ENCODE results near the gene SIAH1.
"Not testable (repeated sequence)": the region's sequence is repeated elsewhere in the genome, so short reads cannot be mapped to it uniquely, and the experiment has no call there.

The SIAH1 gene

GRCh38 chr16:48365025-48365600, 20.1 kb downstream of the SIAH1 start:
- Histone ChIP-seq H3K27ac (ENCODE audit: low read depth, low read length) (peak overlapping the region; percentile 93), H3K36me3 (ENCODE audit: insufficient read depth, low read length) (peaks cover 10% of the 10 kb centered on the region; the same call in 1 of the 2 replicates), H3K79me2 (ENCODE audit: control insufficient read depth, insufficient read depth, low read length, unreplicated experiment) (peaks cover 81% of the 10 kb centered on the region), H3K4me1 (ENCODE audit: control insufficient read depth, insufficient read depth, low read length, unreplicated experiment) (peaks cover 26% of the 10 kb centered on the region), H3K4me3 (ENCODE audit: low read depth, low read length) (peak overlapping the region; percentile 93), H2AFZ (ENCODE audit: low read length, unreplicated experiment) (no peak overlapping the region), H3K27me3 (ENCODE audit: insufficient read depth, low read length) (no peaks in the 10 kb centered on the region)

GRCh38 chr16:48361540-48362144, 23.6 kb downstream of the SIAH1 start:
- Histone ChIP-seq H3K79me2 (ENCODE audit: control insufficient read depth, insufficient read depth, low read length, unreplicated experiment) (peaks cover 65% of the 10 kb centered on the region), H2AFZ (ENCODE audit: low read length, unreplicated experiment) (no peak overlapping the region), H3K27ac (ENCODE audit: low read depth, low read length) (no peak overlapping the region), H3K36me3 (ENCODE audit: insufficient read depth, low read length) (peaks cover 15% of the 10 kb centered on the region), H3K4me3 (ENCODE audit: low read depth, low read length) (no peak overlapping the region), H3K4me1 (ENCODE audit: control insufficient read depth, insufficient read depth, low read length, unreplicated experiment) (peaks cover 7% of the 10 kb centered on the region), H3K27me3 (ENCODE audit: insufficient read depth, low read length) (no peaks in the 10 kb centered on the region)

GRCh38 chr16:48361012-48361411, 24.2 kb downstream of the SIAH1 start:
- Histone ChIP-seq H3K36me3 (ENCODE audit: insufficient read depth, low read length) (peaks cover 16% of the 10 kb centered on the region), H3K4me3 (ENCODE audit: low read depth, low read length) (no peak overlapping the region), H3K27me3 (ENCODE audit: insufficient read depth, low read length) (no peaks in the 10 kb centered on the region), H2AFZ (ENCODE audit: low read length, unreplicated experiment) (no peak overlapping the region), H3K27ac (ENCODE audit: low read depth, low read length) (no peak overlapping the region), H3K4me1 (ENCODE audit: control insufficient read depth, insufficient read depth, low read length, unreplicated experiment) (peaks cover 6% of the 10 kb centered on the region), H3K79me2 (ENCODE audit: control insufficient read depth, insufficient read depth, low read length, unreplicated experiment) (peaks cover 65% of the 10 kb centered on the region)

- H3K27ac ChIP-seq (ENCODE audit: low read depth, low read length): no peak overlapping the region
- H3K4me3 ChIP-seq (ENCODE audit: low read depth, low read length): no peak overlapping the region
- peaks cover 58% of the 10 kb centered on the region for H3K79me2 ChIP-seq (ENCODE audit: control insufficient read depth, insufficient read depth, low read length, unreplicated experiment)
- H3K36me3 ChIP-seq (ENCODE audit: insufficient read depth, low read length): peaks cover 19% of the 10 kb centered on the region
- no peaks in the 10 kb centered on the region for H3K27me3 ChIP-seq (ENCODE audit: insufficient read depth, low read length)
- no peak overlapping the region for H2AFZ ChIP-seq (ENCODE audit: low read length, unreplicated experiment)
- H3K4me1 ChIP-seq (ENCODE audit: control insufficient read depth, insufficient read depth, low read length, unreplicated experiment): no peaks in the 10 kb centered on the region
Observed at GRCh38 chr16:48359983-48360382, 25.2 kb downstream of the SIAH1 start.

GRCh38 chr16:48358419-48358818, 26.8 kb downstream of the SIAH1 start:
- H3K36me3 ChIP-seq (ENCODE audit: insufficient read depth, low read length): peaks cover 19% of the 10 kb centered on the region
- no peaks in the 10 kb centered on the region for H3K4me1 ChIP-seq (ENCODE audit: control insufficient read depth, insufficient read depth, low read length, unreplicated experiment)
- H3K27me3 ChIP-seq (ENCODE audit: insufficient read depth, low read length): no peaks in the 10 kb centered on the region
- no peak overlapping the region for H3K27ac ChIP-seq (ENCODE audit: low read depth, low read length)
- peaks cover 45% of the 10 kb centered on the region for H3K79me2 ChIP-seq (ENCODE audit: control insufficient read depth, insufficient read depth, low read length, unreplicated experiment)
- no peak overlapping the region for H3K4me3 ChIP-seq (ENCODE audit: low read depth, low read length)
- H2AFZ ChIP-seq (ENCODE audit: low read length, unreplicated experiment): no peak overlapping the region

GRCh38 chr16:48356633-48357376, 28.4 kb downstream of the SIAH1 start:
- Histone ChIP-seq H3K4me3 (ENCODE audit: low read depth, low read length) (no peak overlapping the region), H2AFZ (ENCODE audit: low read length, unreplicated experiment) (no peak overlapping the region), H3K36me3 (ENCODE audit: insufficient read depth, low read length) (peaks cover 15% of the 10 kb centered on the region), H3K79me2 (ENCODE audit: control insufficient read depth, insufficient read depth, low read length, unreplicated experiment) (peaks cover 30% of the 10 kb centered on the region), H3K4me1 (ENCODE audit: control insufficient read depth, insufficient read depth, low read length, unreplicated experiment) (no peaks in the 10 kb centered on the region), H3K27ac (ENCODE audit: low read depth, low read length) (no peak overlapping the region), H3K27me3 (ENCODE audit: insufficient read depth, low read length) (no peaks in the 10 kb centered on the region)

GRCh38 chr16:48354877-48355855, 30.0 kb downstream of the SIAH1 start:
- Histone ChIP-seq H3K36me3 (ENCODE audit: insufficient read depth, low read length) (peaks cover 9% of the 10 kb centered on the region), H3K79me2 (ENCODE audit: control insufficient read depth, insufficient read depth, low read length, unreplicated experiment) (peaks cover 20% of the 10 kb centered on the region), H3K4me3 (ENCODE audit: low read depth, low read length) (no peak overlapping the region), H3K4me1 (ENCODE audit: control insufficient read depth, insufficient read depth, low read length, unreplicated experiment) (no peaks in the 10 kb centered on the region), H3K27ac (ENCODE audit: low read depth, low read length) (no peak overlapping the region), H3K27me3 (ENCODE audit: insufficient read depth, low read length) (no peaks in the 10 kb centered on the region), H2AFZ (ENCODE audit: low read length, unreplicated experiment) (no peak overlapping the region)

- not testable (repeated sequence) for H3K27ac ChIP-seq (ENCODE audit: low read depth, low read length); H3K4me1 ChIP-seq (ENCODE audit: control insufficient read depth, insufficient read depth, low read length, unreplicated experiment); H3K27me3 ChIP-seq (ENCODE audit: insufficient read depth, low read length); H3K4me3 ChIP-seq (ENCODE audit: low read depth, low read length); H2AFZ ChIP-seq (ENCODE audit: low read length, unreplicated experiment)
- Histone ChIP-seq H3K36me3 (ENCODE audit: insufficient read depth, low read length) (peaks cover 14% of the 10 kb centered on the region), H3K79me2 (ENCODE audit: control insufficient read depth, insufficient read depth, low read length, unreplicated experiment) (peaks cover 14% of the 10 kb centered on the region)
Observed at GRCh38 chr16:48354385-48354784, 30.8 kb downstream of the SIAH1 start.

- H3K27me3 ChIP-seq (ENCODE audit: insufficient read depth, low read length): no peaks in the 10 kb centered on the region
- H3K79me2 ChIP-seq (ENCODE audit: control insufficient read depth, insufficient read depth, low read length, unreplicated experiment): peaks cover 9% of the 10 kb centered on the region
- no peaks in the 10 kb centered on the region for H3K4me1 ChIP-seq (ENCODE audit: control insufficient read depth, insufficient read depth, low read length, unreplicated experiment)
- H3K4me3 ChIP-seq (ENCODE audit: low read depth, low read length): no peak overlapping the region
- H3K27ac ChIP-seq (ENCODE audit: low read depth, low read length): no peak overlapping the region
- peaks cover 12% of the 10 kb centered on the region for H3K36me3 ChIP-seq (ENCODE audit: insufficient read depth, low read length)
- no peak overlapping the region for H2AFZ ChIP-seq (ENCODE audit: low read length, unreplicated experiment)
Observed at GRCh38 chr16:48353565-48354163, 31.5 kb downstream of the SIAH1 start.

All from ACC112 (cell line).